ENCODE results near the gene HUNK. TPM values are rescaled to one million over a fixed set of nuclear protein-coding genes. Genes with fewer than 3 reads are reported as not detected.
A peak's percentile ranks its signal among the peaks of the same experiment; 100 is the strongest.

HUNK gene
- total RNA-seq, 1 donor from 2014 or later = 2.8 TPM

GRCh38 chr21:31983554-31983953 lies 110.7 kb downstream of the HUNK start:
- H3K4me3 ChIP-seq (ENCODE audit: low read depth, low read length) = peak overlapping the region; percentile 46
- TF ChIP-seq CTCF (conservative IDR thresholded peaks at IDR 0.05; ENCODE audit: low read depth, low read length) = no peak
- DNase-seq (ENCODE audit: low read depth) = no peak

- no peak for TF ChIP-seq CTCF (conservative IDR thresholded peaks at IDR 0.05; ENCODE audit: low read depth, low read length)
- H3K4me3 ChIP-seq (ENCODE audit: low read depth, low read length) = no peak overlapping the region
- no peak for DNase-seq (ENCODE audit: low read depth)
Observed at GRCh38 chr21:31985398-31985797, 112.6 kb downstream of the HUNK start.

GRCh38 chr21:31986035-31986856 lies 113.4 kb downstream of the HUNK start:
- DNase-seq (ENCODE audit: low read depth) = no peak
- TF ChIP-seq CTCF (conservative IDR thresholded peaks at IDR 0.05; ENCODE audit: low read depth, low read length) = no peak
- H3K4me3 ChIP-seq (ENCODE audit: low read depth, low read length) = no peak overlapping the region

- no peak for DNase-seq (ENCODE audit: low read depth)
- TF ChIP-seq CTCF (conservative IDR thresholded peaks at IDR 0.05; ENCODE audit: low read depth, low read length) = no peak
- H3K4me3 ChIP-seq (ENCODE audit: low read depth, low read length) = no peak overlapping the region
Observed at GRCh38 chr21:31987696-31988095, 114.9 kb downstream of the HUNK start.

DNA sequence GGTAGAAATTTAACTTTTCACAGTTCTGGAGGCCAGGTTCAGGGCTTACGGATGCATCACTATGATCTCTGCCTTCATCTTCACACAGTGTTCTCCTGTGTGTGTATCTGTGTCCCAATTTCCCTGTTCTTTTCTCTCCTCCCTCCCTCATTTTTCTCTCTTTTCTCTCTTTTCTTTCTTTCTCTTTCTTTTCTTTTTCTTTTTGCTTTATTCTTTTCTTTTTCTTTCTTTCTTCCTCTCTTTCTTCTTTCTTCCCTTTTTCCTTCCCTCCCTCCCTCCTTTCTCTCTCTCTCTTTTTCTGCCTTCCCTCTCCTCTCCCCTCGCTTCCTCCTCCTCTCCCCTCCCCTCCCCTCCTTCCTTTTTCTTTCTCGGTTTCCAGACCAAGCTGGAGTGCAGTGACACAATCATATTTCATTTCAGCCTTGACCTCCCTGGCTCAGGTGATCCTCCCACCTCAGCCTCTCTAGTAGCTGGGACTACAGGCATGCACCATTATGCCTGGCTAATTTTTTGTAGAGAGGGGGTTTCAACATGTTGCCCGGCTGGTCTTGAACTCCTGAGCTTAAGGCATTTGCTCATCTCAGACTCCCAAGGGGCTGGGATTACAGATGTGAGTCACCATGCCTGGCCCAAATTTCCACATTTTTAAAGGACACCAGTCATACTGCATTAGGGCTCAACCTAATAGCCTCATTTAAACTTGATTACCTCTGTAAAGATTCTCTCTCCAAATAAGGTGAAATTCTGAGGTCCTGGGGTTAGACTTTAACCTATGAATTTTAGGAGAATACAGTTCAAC lies 115.9 kb downstream of the HUNK start:
- H3K4me3 ChIP-seq (ENCODE audit: low read depth, low read length) = no peak overlapping the region
- no peak for TF ChIP-seq CTCF (conservative IDR thresholded peaks at IDR 0.05; ENCODE audit: low read depth, low read length)
- DNase-seq (ENCODE audit: low read depth) = no peak

GRCh38 chr21:31991356-31992331 lies 118.8 kb downstream of the HUNK start:
- no peak overlapping the region for H3K4me3 ChIP-seq (ENCODE audit: low read depth, low read length)
- no peak for DNase-seq (ENCODE audit: low read depth)
- TF ChIP-seq CTCF (conservative IDR thresholded peaks at IDR 0.05; ENCODE audit: low read depth, low read length) = no peak

All from epithelial cell of proximal tubule (primary cell).